B cell (primary cell): ENCODE results near the gene SLC12A1. TPM values are rescaled to one million over a fixed set of nuclear protein-coding genes. Genes with fewer than 3 reads are reported as not detected.

Source experiments
- ATAC-seq: fragments of 200-7000 bp; cut with Tn5 transposase; one replicate; pipeline ENCODE4 v1.10.0; 2021; ENCODE audit warnings: low read depth, mild to moderate bottlenecking, moderate number of reproducible peaks, moderate library complexity
- CTCF ChIA-PET: fragments of 350-600 bp; sonication (Branson Sonifier 250); formaldehyde crosslinking; loops from one replicate; lab custom pipeline; 2021; ENCODE audit warnings: antibody characterized with exemption, inconsistent platforms; lab: Charles Lee
- POLR2A ChIA-PET: fragments of 350-600 bp; sonication (Branson Sonifier 250); formaldehyde crosslinking; loops from one replicate; lab custom pipeline; 2021; ENCODE audit warnings: antibody characterized with exemption; lab: Charles Lee
- DNase-seq: peaks from one replicate; pipeline ENCODE4 v3.0.0; 2013
- H2AFZ ChIP-seq: 2 replicates; pipeline ENCODE4 v1.6.1; 2012; ENCODE audit warnings: mild to moderate bottlenecking, low read depth, low read length; ENCODE audit not compliant: insufficient read depth, poor library complexity, severe bottlenecking
- H3K27ac ChIP-seq, 2 donors: 1 replicate in 1 of 2; 2 replicates in 1 of 2; pipeline ENCODE4 v1.5.1; 2012 to 2013; ENCODE audit warnings: low read length in 2 of 2, mild to moderate bottlenecking in 2 of 2, moderate library complexity in 1 of 2
- H3K27me3 ChIP-seq, 4 experiments: fragments of 200-600 bp in 1 of 4; sonication (generic) in 1 of 4; replicated peaks in 1 of 4; 1 replicate in 2 of 4; 2 replicates in 2 of 4; pipeline versions ENCODE4 v1.6.1 to v1.7.0; 2013 to 2016; ENCODE audit warnings: low read length in 3 of 4, mild to moderate bottlenecking in 2 of 4, mixed read lengths in 1 of 4, moderate library complexity in 1 of 4; ENCODE audit not compliant: insufficient read depth in 4 of 4, control insufficient read depth in 3 of 4; ENCODE audit errors: control extremely low read depth in 1 of 4
- H3K36me3 ChIP-seq, 2 experiments: replicated peaks in 1 of 2; 1 replicate in 1 of 2; 2 replicates in 1 of 2; pipeline versions ENCODE4 v1.6.1 to v1.7.1; 2013; ENCODE audit warnings: low read length in 1 of 2; ENCODE audit not compliant: insufficient read depth in 2 of 2, control insufficient read depth in 1 of 2; ENCODE audit errors: control extremely low read depth in 1 of 2, extremely low read depth in 1 of 2
- H3K4me1 ChIP-seq, 2 donors: fragments of 200-600 bp in 1 of 2; sonication (generic) in 1 of 2; 1 replicate in 1 of 2; 2 replicates in 1 of 2; pipeline versions ENCODE4 v1.5.1 to v1.6.1; 2013 to 2017; ENCODE audit warnings: low read length in 2 of 2; ENCODE audit not compliant: control insufficient read depth in 2 of 2, insufficient read depth in 2 of 2
- H3K4me2 ChIP-seq: replicated peaks from 2 replicates; pipeline ENCODE3; 2012; ENCODE audit warnings: mild to moderate bottlenecking, low read depth, low read length; ENCODE audit not compliant: poor library complexity, severe bottlenecking
- H3K4me3 ChIP-seq, 5 experiments: fragments of 200-600 bp in 1 of 5; sonication (generic) in 1 of 5; 1 replicate in 3 of 5; 2 replicates in 2 of 5; pipeline versions ENCODE4 v1.5.1 to v1.7.0; 2011 to 2016; ENCODE audit warnings: low read length in 4 of 5, mild to moderate bottlenecking in 4 of 5, low read depth in 2 of 5, control low read depth in 1 of 5, moderate library complexity in 1 of 5; ENCODE audit not compliant: insufficient read depth in 1 of 5; ENCODE audit errors: control extremely low read depth in 1 of 5, extremely low read depth in 1 of 5
- H3K79me2 ChIP-seq: fragments of 200-600 bp; sonication (generic); one replicate; pipeline ENCODE4 v1.6.0; 2016; ENCODE audit warnings: low read length; ENCODE audit not compliant: control insufficient read depth, insufficient read depth
- H3K9ac ChIP-seq: fragments of 200-600 bp; sonication (generic); 2 replicates; pipeline ENCODE4 v1.6.1; 2017; ENCODE audit warnings: mild to moderate bottlenecking, low read length, moderate library complexity
- H3K9me3 ChIP-seq, 3 donors: one replicate each; pipeline versions ENCODE4 v1.6.1 to v1.7.1; 2013; ENCODE audit warnings: low read length in 2 of 3; ENCODE audit not compliant: control insufficient read depth in 2 of 3, insufficient read depth in 1 of 3; ENCODE audit errors: control extremely low read depth in 1 of 3
- H4K20me1 ChIP-seq: 2 replicates; pipeline ENCODE4 v1.6.0; 2012; ENCODE audit warnings: mild to moderate bottlenecking, low read length; ENCODE audit not compliant: insufficient read depth, control insufficient read depth, poor library complexity, severe bottlenecking
- H3K27ac Mint-ChIP-seq: one replicate; pipeline ENCODE4 v1.8.0; 2021; ENCODE audit warnings: mixed read lengths
- H3K27me3 Mint-ChIP-seq: one replicate; pipeline ENCODE4 v1.8.0; 2021; ENCODE audit warnings: mixed read lengths
- H3K4me1 Mint-ChIP-seq: one replicate; pipeline ENCODE4 v1.8.0; 2021; ENCODE audit warnings: mixed read lengths
- H3K4me3 Mint-ChIP-seq: one replicate; pipeline ENCODE4 v1.8.0; 2021; ENCODE audit warnings: mixed read lengths
- H3K9me3 Mint-ChIP-seq: one replicate; pipeline ENCODE4 v1.8.0; 2022; ENCODE audit warnings: mixed read lengths; ENCODE audit not compliant: insufficient read depth
- EZH2 ChIP-seq: IDR thresholded peaks from 2 replicates; pipeline ENCODE4 v1.6.1; 2012; ENCODE audit warnings: borderline replicate concordance, low read depth, mild to moderate bottlenecking, moderate library complexity, low read length; ENCODE audit not compliant: insufficient read depth, poor library complexity, severe bottlenecking
- WGBS: methylation state at CpG from one replicate; pipeline ENCODE4 v1.1.5; 2013; ENCODE audit warnings: missing lambda C conversion rate; ENCODE audit not compliant: insufficient coverage; 5-methylcytosine and 5-hydroxymethylcytosine counted together
- intact Hi-C: fragments of 100-400 bp; cut with micrococcal nuclease; formaldehyde crosslinking; loops from one replicate; pipeline ENCODE4 v1.10.0; 2022
- polyA plus RNA-seq: library from polyadenylated mRNA; depleted of rRNA; stranded (reverse); fragments of >200 nt; gene quantifications from 2 replicates; pipeline ENCODE4 v1.2.3, GENCODE V29; 2012
- total RNA-seq, 2 donors: library from RNA; stranded (reverse); fragments of 120-200 nt in 1 of 2; gene quantifications; 1 replicate in 1 of 2; 2 replicates in 1 of 2; pipeline versions ENCODE4 v1.2.3 to v1.2.4, GENCODE V29; 2013 to 2022
- TF ChIP-seq, protein P1 (sequence below): fragments of 200-600 bp; IDR thresholded peaks from one replicate; pipeline ENCODE4 v1.8.0; 2022; ENCODE audit warnings: antibody characterized with exemption, mild to moderate bottlenecking

Gene SLC12A1
- total and polyA plus RNA-seq, 2 donors (not counting 1 experiment from before 2014, with no cell fraction given) = not detected

DNA sequence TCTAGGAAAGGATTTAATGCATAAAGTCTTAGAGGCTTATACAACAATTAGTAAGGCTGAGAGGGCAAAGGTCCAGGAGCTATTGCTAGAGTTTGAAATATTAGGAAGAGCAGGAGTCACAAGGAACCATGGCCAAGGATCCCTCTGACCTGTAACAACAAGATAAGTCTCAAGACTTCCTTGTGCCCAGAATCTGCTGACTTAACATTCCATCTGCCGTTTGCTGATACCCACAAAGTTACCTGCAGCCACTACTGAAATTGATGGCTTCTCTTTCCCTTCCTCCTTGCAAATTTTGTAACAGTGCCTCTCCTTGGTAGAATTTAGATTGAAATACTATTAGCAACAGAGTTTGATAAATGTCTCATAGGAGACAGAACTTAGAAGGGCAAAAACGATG lies 23.4 kb upstream of the SLC12A1 start:
- CTCF ChIA-PET = no interaction called here
- Mint-ChIP-seq H3K4me1 (no peaks in the 10 kb centered on the region), H3K9me3 (no peaks in the 10 kb centered on the region), H3K4me3 (no peak overlapping the region), H3K27ac (no peak overlapping the region), H3K27me3 (peaks cover 36% of the 10 kb centered on the region)
- DNase-seq (no peak), ATAC-seq (no peak)
- no peaks in the 10 kb centered on the region for H3K36me3 ChIP-seq
- TF ChIP-seq, protein P1, sequence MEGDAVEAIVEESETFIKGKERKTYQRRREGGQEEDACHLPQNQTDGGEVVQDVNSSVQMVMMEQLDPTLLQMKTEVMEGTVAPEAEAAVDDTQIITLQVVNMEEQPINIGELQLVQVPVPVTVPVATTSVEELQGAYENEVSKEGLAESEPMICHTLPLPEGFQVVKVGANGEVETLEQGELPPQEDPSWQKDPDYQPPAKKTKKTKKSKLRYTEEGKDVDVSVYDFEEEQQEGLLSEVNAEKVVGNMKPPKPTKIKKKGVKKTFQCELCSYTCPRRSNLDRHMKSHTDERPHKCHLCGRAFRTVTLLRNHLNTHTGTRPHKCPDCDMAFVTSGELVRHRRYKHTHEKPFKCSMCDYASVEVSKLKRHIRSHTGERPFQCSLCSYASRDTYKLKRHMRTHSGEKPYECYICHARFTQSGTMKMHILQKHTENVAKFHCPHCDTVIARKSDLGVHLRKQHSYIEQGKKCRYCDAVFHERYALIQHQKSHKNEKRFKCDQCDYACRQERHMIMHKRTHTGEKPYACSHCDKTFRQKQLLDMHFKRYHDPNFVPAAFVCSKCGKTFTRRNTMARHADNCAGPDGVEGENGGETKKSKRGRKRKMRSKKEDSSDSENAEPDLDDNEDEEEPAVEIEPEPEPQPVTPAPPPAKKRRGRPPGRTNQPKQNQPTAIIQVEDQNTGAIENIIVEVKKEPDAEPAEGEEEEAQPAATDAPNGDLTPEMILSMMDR = no peak
- no peak for TF ChIP-seq EZH2
- peaks cover 0 to 4% of the 10 kb centered on the region in 2 donors for H3K4me1 ChIP-seq
- H3K4me2 ChIP-seq = no peak overlapping the region
- no peaks in the 10 kb centered on the region for H4K20me1 ChIP-seq
- H3K27ac ChIP-seq = no peak overlapping the region
- intact Hi-C loops = no loop called here
- no peak overlapping the region for H3K4me3 ChIP-seq
- H3K9ac ChIP-seq = no peak overlapping the region
- POLR2A ChIA-PET = no interaction called here
- no peak overlapping the region for H2AFZ ChIP-seq
- H3K9me3 ChIP-seq = no peaks in the 10 kb centered on the region
- H3K79me2 ChIP-seq = no peaks in the 10 kb centered on the region
- H3K27me3 ChIP-seq = peaks cover 0 to 10% (median 3%) of the 10 kb centered on the region in 4 experiments
- no CpG with 5 or more reads among the region's 2 CpGs for WGBS

DNA sequence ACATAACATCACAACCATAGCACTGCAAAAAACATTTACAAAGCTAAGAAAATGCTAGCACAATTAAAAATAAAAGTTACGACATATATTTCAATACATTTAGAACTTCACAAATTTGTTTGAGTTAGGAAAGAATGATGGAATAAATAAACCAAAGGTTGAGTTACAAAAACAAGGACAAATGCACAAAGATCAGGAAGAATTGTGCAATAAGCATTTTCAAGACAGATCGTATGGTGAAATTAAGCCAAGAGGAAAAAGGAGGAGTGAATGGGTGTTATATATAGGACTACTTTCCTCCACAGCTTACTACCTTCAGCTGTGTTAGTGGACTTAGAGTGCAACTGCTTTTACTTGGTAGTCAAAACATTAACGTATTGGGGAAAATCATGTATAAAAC lies 20.6 kb upstream of the SLC12A1 start:
- WGBS = no CpG with 5 or more reads among the region's 3 CpGs

More for the DNA sequence above, 20.6 kb upstream of the SLC12A1 start:
- Mint-ChIP-seq H3K4me1 (no peaks in the 10 kb centered on the region), H3K27ac (no peak overlapping the region), H3K9me3 (no peaks in the 10 kb centered on the region), H3K27me3 (peaks cover 40% of the 10 kb centered on the region), H3K4me3 (no peak overlapping the region)
- Histone ChIP-seq H3K79me2 (no peaks in the 10 kb centered on the region), H2AFZ (no peak overlapping the region), H4K20me1 (no peaks in the 10 kb centered on the region), H3K4me2 (no peak overlapping the region), H3K4me1 (no peaks in the 10 kb centered on the region), H3K9ac (no peak overlapping the region), H3K36me3 (no peaks in the 10 kb centered on the region), H3K27me3 (peaks cover 0 to 10% (median 3%) of the 10 kb centered on the region in 4 experiments), H3K27ac (no peak overlapping the region), H3K9me3 (no peaks in the 10 kb centered on the region), H3K4me3 (no peak overlapping the region)
- DNase-seq (no peak), ATAC-seq (no peak)
- no peak for TF ChIP-seq EZH2
- TF ChIP-seq, protein P1 = no peak
- ChIA-PET CTCF (no interaction called here), POLR2A (no interaction called here)
- intact Hi-C loops = no loop called here
